Measurements from ENCODE around the gene ITIH2.
A peak's percentile ranks its signal among the peaks of the same experiment; 100 is the strongest.
"Not testable (repeated sequence)": the region's sequence is repeated elsewhere in the genome, so short reads cannot be mapped to it uniquely, and the experiment has no call there.

Gene ITIH2

GRCh38 chr10:7752251-7752650 is 49.1 kb downstream of the ITIH2 start:
- no peak for DNase-seq

GRCh38 chr10:7755103-7755502 is 52.0 kb downstream of the ITIH2 start:
- no peak for DNase-seq

- peak in 1 of 5 donors; percentile 8 for DNase-seq
These were observed 53.4 kb downstream of the ITIH2 start for GRCh38 chr10:7756360-7756992.

GRCh38 chr10:7763929-7764328 is 60.8 kb downstream of the ITIH2 start:
- DNase-seq, result no peak

- no peak for DNase-seq
These were observed 63.1 kb downstream of the ITIH2 start for GRCh38 chr10:7766241-7766640.

GRCh38 chr10:7767209-7767608 is 64.1 kb downstream of the ITIH2 start:
- no peak for DNase-seq

- DNase-seq, result no peak
These were observed 65.3 kb downstream of the ITIH2 start for GRCh38 chr10:7768417-7768816.

- no peak for DNase-seq
These were observed 71.0 kb downstream of the ITIH2 start for GRCh38 chr10:7773845-7774801.

GRCh38 chr10:7776777-7777176 is 73.7 kb downstream of the ITIH2 start:
- no peak for DNase-seq

- DNase-seq, result not testable (repeated sequence)
These were observed 79.1 kb downstream of the ITIH2 start for GRCh38 chr10:7782194-7782593.

- DNase-seq, result no peak
These were observed 83.3 kb downstream of the ITIH2 start for GRCh38 chr10:7786430-7786829.

- DNase-seq, result peak in 3 of 5 donors; percentile 0 to 5 (median 2)
These were observed 84.2 kb downstream of the ITIH2 start for GRCh38 chr10:7787150-7787856.

GRCh38 chr10:7787857-7788638 is 84.9 kb downstream of the ITIH2 start, which contains the start of the genes ATP5F1C and KIN:
TSS of gene ATP5F1C (plus strand) at chr10:7788177. CDS start at chr10:7788208, 31 bp downstream.
TSS of gene KIN (minus strand) at chr10:7787993. CDS start at chr10:7787933, 60 bp downstream.
- peak; percentile 94 to 98 (median 96) for DNase-seq

GRCh38 chr10:7788639-7789286 is 85.6 kb downstream of the ITIH2 start:
- peak in 2 of 5 donors; percentile 1 to 50 for DNase-seq

GRCh38 chr10:7789390-7789789 is 86.3 kb downstream of the ITIH2 start:
- no peak for DNase-seq

- no peak for DNase-seq
These were observed 89.4 kb downstream of the ITIH2 start for GRCh38 chr10:7792541-7792940.

GRCh38 chr10:7794251-7795026 is 91.3 kb downstream of the ITIH2 start:
- DNase-seq, result no peak

- no peak for DNase-seq
These were observed 92.5 kb downstream of the ITIH2 start for GRCh38 chr10:7795605-7796004.

GRCh38 chr10:7797582-7797981 is 94.5 kb downstream of the ITIH2 start:
- peak in 1 of 5 donors; percentile 18 for DNase-seq

All from T-helper 1 cell (primary cell).